Effector memory CD4-positive, alpha-beta T cell (primary cell): Measurements from ENCODE around the gene SGMS1.

Experiments used
- DNase-seq, 3 donors: peaks; one replicate each; pipeline ENCODE4 v3.0.0-alpha.2; 2020
- H3K27ac ChIP-seq: 2 replicates; pipeline ENCODE4 v1.7.0; 2013; ENCODE audit warnings: mild to moderate bottlenecking, low read length, moderate library complexity; ENCODE audit not compliant: insufficient read depth, poor library complexity, severe bottlenecking
- H3K27me3 ChIP-seq: replicated peaks from 2 replicates; pipeline ENCODE4 v1.7.0; 2013; ENCODE audit warnings: mild to moderate bottlenecking, low read length; ENCODE audit not compliant: insufficient read depth, control insufficient read depth, poor library complexity, severe bottlenecking
- H3K36me3 ChIP-seq: 2 replicates; pipeline ENCODE4 v1.7.0; 2013; ENCODE audit warnings: mild to moderate bottlenecking, low read length, moderate library complexity; ENCODE audit not compliant: control insufficient read depth, insufficient read depth
- H3K4me1 ChIP-seq: 2 replicates; pipeline ENCODE4 v1.7.0; 2013; ENCODE audit warnings: low read length, mild to moderate bottlenecking; ENCODE audit not compliant: control insufficient read depth, insufficient read depth, poor library complexity, severe bottlenecking
- H3K4me3 ChIP-seq: 2 replicates; pipeline ENCODE4 v1.7.0; 2013; ENCODE audit warnings: low read length, low read depth, mild to moderate bottlenecking; ENCODE audit not compliant: insufficient read depth, poor library complexity, severe bottlenecking
- H3K9me3 ChIP-seq: 2 replicates; pipeline ENCODE4 v1.7.0; 2013; ENCODE audit warnings: mild to moderate bottlenecking, low read length, moderate library complexity; ENCODE audit not compliant: control insufficient read depth

The SGMS1 gene

DNA sequence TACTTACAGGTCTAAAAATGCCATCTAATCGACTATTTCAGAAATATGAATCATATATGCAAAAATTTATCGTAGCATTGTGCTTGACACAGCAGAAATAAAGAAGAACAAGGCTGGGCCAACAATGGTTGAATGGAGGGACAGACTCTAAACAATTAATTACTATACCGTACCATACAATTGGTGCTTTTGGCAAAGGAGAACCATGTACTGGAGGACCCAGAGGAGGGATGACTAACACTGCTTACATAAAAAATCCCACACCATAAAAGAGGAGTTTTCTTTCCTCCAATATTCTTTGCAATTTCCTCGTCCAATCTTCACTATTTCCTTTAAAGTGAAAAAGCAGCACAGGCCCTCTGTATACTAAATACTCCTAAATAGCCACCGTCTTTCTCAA, 94.1 kb downstream of the SGMS1 start:
- DNase-seq: no peak
- H3K9me3 ChIP-seq: no peaks in the 10 kb centered on the region
- H3K4me1 ChIP-seq: no peaks in the 10 kb centered on the region
- no peaks in the 10 kb centered on the region for H3K27me3 ChIP-seq
- no peak overlapping the region for H3K4me3 ChIP-seq
- H3K27ac ChIP-seq: no peak overlapping the region
- no peaks in the 10 kb centered on the region for H3K36me3 ChIP-seq

GRCh38 chr10:50528206-50528605, 95.5 kb downstream of the SGMS1 start:
- Histone ChIP-seq H3K27ac (no peak overlapping the region), H3K27me3 (no peaks in the 10 kb centered on the region), H3K4me1 (no peaks in the 10 kb centered on the region), H3K9me3 (no peaks in the 10 kb centered on the region), H3K36me3 (no peaks in the 10 kb centered on the region), H3K4me3 (no peak overlapping the region)
- DNase-seq: no peak

DNA sequence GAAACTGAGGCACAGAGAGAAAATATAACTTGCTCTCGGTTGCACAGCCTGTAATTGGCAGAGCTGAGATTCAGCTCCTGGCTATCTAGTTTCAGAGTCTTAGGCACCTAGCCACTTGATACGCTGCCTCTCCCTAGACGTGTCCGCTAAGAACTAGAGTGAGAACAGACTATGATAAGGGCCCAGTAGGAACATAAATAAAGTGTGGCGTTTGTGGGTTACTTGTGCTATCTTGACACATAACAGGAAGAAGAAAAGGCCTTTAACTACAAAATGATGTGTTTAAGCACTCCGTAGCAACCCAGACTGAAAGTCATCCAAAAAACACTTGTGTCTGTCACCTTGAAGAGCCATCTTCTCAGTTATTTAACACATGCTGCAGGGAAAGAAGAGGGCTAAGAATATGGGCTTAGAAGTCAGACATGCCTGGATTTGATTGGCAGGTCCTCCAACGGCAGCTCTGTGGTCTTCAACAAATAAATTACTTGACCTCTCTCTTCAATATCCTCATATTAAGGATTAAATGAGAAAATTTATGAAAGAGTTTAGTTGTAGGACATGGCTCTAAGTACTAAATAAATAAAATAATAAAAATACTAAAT, 96.2 kb downstream of the SGMS1 start:
- H3K27ac ChIP-seq: no peak overlapping the region
- no peaks in the 10 kb centered on the region for H3K9me3 ChIP-seq
- H3K27me3 ChIP-seq: no peaks in the 10 kb centered on the region
- no peaks in the 10 kb centered on the region for H3K4me1 ChIP-seq
- H3K36me3 ChIP-seq: no peaks in the 10 kb centered on the region
- H3K4me3 ChIP-seq: no peak overlapping the region
- DNase-seq: no peak

DNA sequence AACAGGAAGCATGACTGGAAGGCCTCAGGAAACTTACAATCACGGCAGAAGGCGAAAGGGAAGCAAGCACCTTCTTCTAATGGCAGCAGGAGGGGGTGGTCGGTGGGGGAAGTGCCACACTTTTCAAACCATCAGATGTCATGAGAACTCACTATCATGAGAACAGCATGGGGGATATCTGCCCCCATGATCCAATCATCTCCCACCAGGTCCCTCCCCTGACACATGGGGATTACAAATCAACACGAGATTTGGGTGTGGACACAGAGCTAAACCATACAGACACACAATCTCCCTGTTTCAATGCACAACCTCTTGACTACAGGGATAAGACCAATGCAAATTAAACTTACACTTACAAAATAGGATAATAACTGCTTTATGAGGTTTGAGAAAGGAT, 97.6 kb downstream of the SGMS1 start:
- DNase-seq: no peak
- Histone ChIP-seq H3K4me1 (no peaks in the 10 kb centered on the region), H3K9me3 (no peaks in the 10 kb centered on the region), H3K27me3 (no peaks in the 10 kb centered on the region), H3K36me3 (no peaks in the 10 kb centered on the region), H3K4me3 (no peak overlapping the region), H3K27ac (no peak overlapping the region)

- H3K9me3 ChIP-seq: no peaks in the 10 kb centered on the region
- H3K27ac ChIP-seq: no peak overlapping the region
- peaks cover 7% of the 10 kb centered on the region for H3K36me3 ChIP-seq
- no peaks in the 10 kb centered on the region for H3K4me1 ChIP-seq
- H3K4me3 ChIP-seq: no peak overlapping the region
- DNase-seq: no peak
- no peaks in the 10 kb centered on the region for H3K27me3 ChIP-seq
Measured at GRCh38 chr10:50523357-50523756, 100.4 kb downstream of the SGMS1 start.

GRCh38 chr10:50522908-50523307, 100.8 kb downstream of the SGMS1 start:
- Histone ChIP-seq H3K9me3 (no peaks in the 10 kb centered on the region), H3K4me1 (no peaks in the 10 kb centered on the region), H3K36me3 (peaks cover 7% of the 10 kb centered on the region), H3K27ac (no peak overlapping the region), H3K27me3 (no peaks in the 10 kb centered on the region), H3K4me3 (no peak overlapping the region)
- no peak for DNase-seq

DNA sequence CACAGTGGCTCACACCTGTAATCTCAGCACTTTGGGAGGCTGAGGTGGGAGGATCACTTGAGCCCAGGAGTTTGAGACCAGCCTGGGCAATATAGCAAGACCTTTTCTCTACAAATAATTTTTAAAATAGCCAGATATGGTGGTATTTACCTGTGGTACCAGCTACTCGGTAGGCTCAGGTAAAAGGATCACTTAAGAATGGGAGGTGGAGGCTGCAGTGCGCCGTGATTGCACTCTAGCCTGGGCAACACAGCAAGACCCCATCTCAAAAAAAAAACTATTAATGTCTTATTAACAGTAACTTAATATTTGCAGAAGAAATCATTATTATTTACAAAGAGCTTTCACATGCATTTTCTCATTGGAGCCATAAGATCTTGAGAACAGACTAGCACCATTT, 103.6 kb downstream of the SGMS1 start:
- Histone ChIP-seq H3K27ac (no peak overlapping the region), H3K4me3 (no peak overlapping the region), H3K36me3 (peaks cover 7% of the 10 kb centered on the region), H3K4me1 (no peaks in the 10 kb centered on the region), H3K9me3 (no peaks in the 10 kb centered on the region), H3K27me3 (no peaks in the 10 kb centered on the region)
- no peak for DNase-seq

GRCh38 chr10:50517626-50518025, 106.1 kb downstream of the SGMS1 start:
- no peak for DNase-seq

GRCh38 chr10:50516171-50516570, 107.6 kb downstream of the SGMS1 start:
- Histone ChIP-seq H3K4me3 (no peak overlapping the region), H3K36me3 (peaks cover 7% of the 10 kb centered on the region), H3K4me1 (peaks cover 23% of the 10 kb centered on the region), H3K27ac (no peak overlapping the region), H3K9me3 (no peaks in the 10 kb centered on the region), H3K27me3 (no peaks in the 10 kb centered on the region)
- no peak for DNase-seq

More at GRCh38 chr10:50517626-50518025, 106.1 kb downstream of the SGMS1 start:
- Histone ChIP-seq H3K27me3 (no peaks in the 10 kb centered on the region), H3K4me3 (no peak overlapping the region), H3K36me3 (peaks cover 7% of the 10 kb centered on the region), H3K4me1 (peaks cover 10% of the 10 kb centered on the region), H3K9me3 (no peaks in the 10 kb centered on the region), H3K27ac (no peak overlapping the region)

DNA sequence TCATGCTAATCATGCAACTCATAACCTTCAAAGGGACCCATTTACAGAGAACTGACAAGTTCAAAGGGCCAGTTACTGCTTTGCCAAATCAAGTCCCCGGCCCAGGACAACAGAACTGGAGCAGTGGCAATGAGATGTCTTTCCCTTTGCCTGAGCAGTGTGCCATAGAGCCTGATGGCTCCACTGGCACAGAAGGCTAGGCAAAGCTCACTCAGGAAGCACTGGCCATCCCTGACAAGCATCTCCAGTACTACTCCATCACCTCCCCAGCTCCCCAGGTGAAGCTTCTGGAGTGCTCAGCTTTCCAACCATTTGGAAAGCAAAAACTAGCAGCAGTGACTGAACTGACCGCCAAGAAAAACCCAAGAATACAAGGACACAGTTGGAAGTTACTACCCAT, 108.3 kb downstream of the SGMS1 start:
- H3K4me1 ChIP-seq: peaks cover 23% of the 10 kb centered on the region
- no peaks in the 10 kb centered on the region for H3K9me3 ChIP-seq
- peaks cover 7% of the 10 kb centered on the region for H3K36me3 ChIP-seq
- DNase-seq: no peak
- H3K27ac ChIP-seq: no peak overlapping the region
- no peak overlapping the region for H3K4me3 ChIP-seq
- no peaks in the 10 kb centered on the region for H3K27me3 ChIP-seq
